Liver (tissue), 9 donors: ENCODE measurements around the gene HS6ST3. TPM values are rescaled to one million over a fixed set of nuclear protein-coding genes. Genes with fewer than 3 reads are reported as not detected.

Experiments
- DNase-seq: peaks from one replicate; pipeline ENCODE4 v3.0.0-alpha.2; 2017; ENCODE audit warnings: low spot score
- H3K27ac ChIP-seq, 2 donors: one replicate each; pipeline ENCODE4 v1.7.0; 2013; ENCODE audit warnings: inconsistent platforms in 2 of 2, low read length in 2 of 2, control low read depth in 1 of 2, low read depth in 1 of 2, mild to moderate bottlenecking in 1 of 2
- H3K27me3 ChIP-seq, 4 donors: one replicate each; pipeline versions ENCODE4 v1.6.1 to v1.7.0; 2013; ENCODE audit warnings: low read length in 3 of 4, inconsistent platforms in 1 of 4, mild to moderate bottlenecking in 1 of 4, moderate library complexity in 1 of 4; ENCODE audit not compliant: control insufficient read depth in 4 of 4, insufficient read depth in 4 of 4
- H3K36me3 ChIP-seq, 4 donors: one replicate each; pipeline versions ENCODE4 v1.6.1 to v1.7.0; 2013; ENCODE audit warnings: low read length in 3 of 4, mild to moderate bottlenecking in 3 of 4, low read depth in 1 of 4, moderate library complexity in 1 of 4; ENCODE audit not compliant: control insufficient read depth in 4 of 4, insufficient read depth in 3 of 4
- H3K4me1 ChIP-seq, 4 donors: one replicate each; pipeline versions ENCODE4 v1.6.1 to v1.7.0; 2013; ENCODE audit warnings: low read length in 3 of 4, mild to moderate bottlenecking in 3 of 4, moderate library complexity in 1 of 4; ENCODE audit not compliant: control insufficient read depth in 4 of 4, insufficient read depth in 4 of 4
- H3K4me3 ChIP-seq, 3 donors: one replicate each; pipeline versions ENCODE4 v1.6.1 to v1.7.0; 2013; ENCODE audit warnings: low read length in 3 of 3, control low read depth in 1 of 3, low read depth in 1 of 3, mild to moderate bottlenecking in 1 of 3
- H3K9ac ChIP-seq, 2 donors: one replicate each; pipeline ENCODE4 v1.7.0; 2013; ENCODE audit warnings: low read length in 2 of 2, mild to moderate bottlenecking in 2 of 2, moderate library complexity in 2 of 2, control low read depth in 1 of 2, low read depth in 1 of 2
- H3K9me3 ChIP-seq, 4 donors: one replicate each; pipeline versions ENCODE4 v1.6.1 to v1.7.0; 2013; ENCODE audit warnings: low read length in 3 of 4; ENCODE audit not compliant: control insufficient read depth in 4 of 4
- CTCF ChIP-seq: fragments of 150-350 bp; IDR thresholded peaks from 2 replicates; pipeline ENCODE4 v1.5.1; 2017; ENCODE audit warnings: improper control_type of control experiment, low read depth, low read length; ENCODE audit not compliant: missing input control
- FOXA2 ChIP-seq: IDR thresholded peaks from 2 replicates; pipeline ENCODE4 v1.6.1; 2016; ENCODE audit warnings: antibody characterized with exemption
- GABPA ChIP-seq, 2 donors: IDR thresholded peaks in 1 of 2; conservative IDR thresholded peaks in 1 of 2; 2 replicates each; pipeline ENCODE4 v1.6.1; 2016; ENCODE audit warnings: antibody characterized with exemption in 2 of 2, mild to moderate bottlenecking in 1 of 2, moderate library complexity in 1 of 2
- HNF4A ChIP-seq, 2 donors: conservative IDR thresholded peaks; 2 replicates each; pipeline ENCODE4 v1.6.1; 2016; ENCODE audit warnings: antibody characterized with exemption in 2 of 2, mild to moderate bottlenecking in 2 of 2
- HNF4G ChIP-seq: IDR thresholded peaks from 2 replicates; pipeline ENCODE4 v1.6.1; 2016; ENCODE audit warnings: antibody characterized with exemption
- JUND ChIP-seq, 2 donors: IDR thresholded peaks; 2 replicates each; pipeline ENCODE4 v1.6.1; 2016; ENCODE audit warnings: antibody characterized with exemption in 2 of 2
- MAX ChIP-seq: IDR thresholded peaks from 2 replicates; pipeline ENCODE4 v1.6.1; 2016; ENCODE audit warnings: antibody characterized with exemption
- NR2F2 ChIP-seq: IDR thresholded peaks from 2 replicates; pipeline ENCODE4 v1.6.1; 2016; ENCODE audit warnings: antibody characterized with exemption
- RAD21 ChIP-seq, 2 donors: IDR thresholded peaks; 2 replicates each; pipeline ENCODE4 v1.6.1; 2016; ENCODE audit warnings: antibody characterized with exemption in 2 of 2, mild to moderate bottlenecking in 2 of 2
- REST ChIP-seq: IDR thresholded peaks from 2 replicates; pipeline ENCODE4 v1.6.1; 2016; ENCODE audit warnings: antibody characterized with exemption, mild to moderate bottlenecking
- RXRA ChIP-seq, 2 donors: IDR thresholded peaks; 2 replicates each; pipeline ENCODE4 v1.6.1; 2017 to 2018; ENCODE audit warnings: antibody characterized with exemption in 2 of 2, mild to moderate bottlenecking in 1 of 2
- SP1 ChIP-seq: IDR thresholded peaks from 2 replicates; pipeline ENCODE4 v1.6.1; 2018; ENCODE audit warnings: antibody characterized with exemption, mild to moderate bottlenecking
- TAF1 ChIP-seq: conservative IDR thresholded peaks from 2 replicates; pipeline ENCODE4 v1.6.1; 2016; ENCODE audit warnings: antibody characterized with exemption, mild to moderate bottlenecking
- YY1 ChIP-seq: IDR thresholded peaks from 2 replicates; pipeline ENCODE4 v1.6.1; 2016; ENCODE audit warnings: antibody characterized with exemption, mild to moderate bottlenecking
- ZBTB33 ChIP-seq: IDR thresholded peaks from 2 replicates; pipeline ENCODE4 v1.6.1; 2016; ENCODE audit warnings: antibody characterized with exemption
- WGBS: extraction: QIAGEN DNeasy Blood & Tissue Kit; methylation state at CpG from one replicate; pipeline ENCODE4 v1.1.7; 2013; 5-methylcytosine and 5-hydroxymethylcytosine counted together
- polyA plus RNA-seq, 2 donors: library from polyadenylated mRNA; stranded (reverse) in 1 of 2; unstranded in 1 of 2; fragments of 200-250 nt in 1 of 2; fragments of >200 nt in 1 of 2; fragmentation: Nextera tagmentation in 1 of 2; extraction: Ambion mirVana in 1 of 2; gene quantifications; one replicate each; pipeline versions ENCODE4 v1.2.1 to v1.2.3, GENCODE V29; 2013 to 2015
- total RNA-seq, 2 donors: library from RNA; depleted of rRNA; stranded (reverse); fragments of >200 nt; gene quantifications; one replicate each; pipeline ENCODE4 v1.2.3, GENCODE V29; 2014
- TF ChIP-seq, protein P1 (sequence below): IDR thresholded peaks from 2 replicates; pipeline ENCODE4 v1.6.1; 2016; ENCODE audit warnings: antibody characterized with exemption
- donor health status: healthy.
- donor health status: healthy.
- donor health status: healthy.
- donor health status: healthy.
- donor health status: healthy.

Gene HS6ST3
- total and polyA plus RNA-seq, 4 donors, result under 0.01 TPM; not detected in 3

GRCh38 chr13:96075953-96076543 lies 13.9 kb upstream of the HS6ST3 start:
- Histone ChIP-seq H3K27ac (no peak overlapping the region), H3K36me3 (no peaks in the 10 kb centered on the region), H3K9me3 (no peaks in the 10 kb centered on the region), H3K4me3 (no peak overlapping the region), H3K4me1 (no peaks in the 10 kb centered on the region), H3K9ac (no peak overlapping the region), H3K27me3 (no peaks in the 10 kb centered on the region)
- WGBS, result 69% methylated on average over 3 of the region's 3 CpGs
- no peak for TF ChIP-seq ZBTB33
- no peak for TF ChIP-seq RXRA (IDR thresholded peaks at IDR 0.05)
- no peak for TF ChIP-seq SP1
- TF ChIP-seq, protein P1, sequence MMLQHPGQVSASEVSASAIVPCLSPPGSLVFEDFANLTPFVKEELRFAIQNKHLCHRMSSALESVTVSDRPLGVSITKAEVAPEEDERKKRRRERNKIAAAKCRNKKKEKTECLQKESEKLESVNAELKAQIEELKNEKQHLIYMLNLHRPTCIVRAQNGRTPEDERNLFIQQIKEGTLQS, result no peak
- no peak for TF ChIP-seq HNF4G
- TF ChIP-seq RAD21 (IDR thresholded peaks at IDR 0.05), result peak; percentile 60 to 64
- TF ChIP-seq CTCF, result peak; percentile 38
- TF ChIP-seq JUND (IDR thresholded peaks at IDR 0.05), result no peak
- TF ChIP-seq FOXA2, result no peak
- TF ChIP-seq HNF4A (conservative IDR thresholded peaks at IDR 0.05), result no peak
- TF ChIP-seq TAF1, result no peak
- no peak for TF ChIP-seq MAX
- TF ChIP-seq NR2F2, result no peak
- TF ChIP-seq YY1, result no peak
- TF ChIP-seq REST, result no peak
- DNase-seq, result no peak

DNA sequence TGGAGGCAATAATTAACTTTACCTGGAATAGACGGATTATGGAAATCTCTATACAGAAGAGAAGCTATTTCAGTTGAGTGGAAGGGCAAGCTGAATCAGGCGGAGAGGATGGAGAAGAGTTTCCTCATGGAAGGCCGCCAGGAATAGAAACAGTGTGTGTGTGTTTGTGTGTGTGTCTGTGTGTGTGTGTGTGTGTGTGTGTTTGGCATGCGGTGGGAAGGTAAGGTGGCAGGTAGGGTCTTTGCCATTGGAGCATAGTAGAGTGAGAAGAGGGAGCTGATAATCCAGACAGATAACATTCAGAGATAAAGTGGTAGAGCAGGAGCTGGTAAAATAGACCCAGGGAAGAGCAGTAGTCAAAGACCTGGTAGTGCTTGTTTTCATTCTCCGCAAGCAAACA lies 9.2 kb upstream of the HS6ST3 start:
- H3K4me3 ChIP-seq, result no peak overlapping the region
- H3K36me3 ChIP-seq, result no peaks in the 10 kb centered on the region
- H3K9me3 ChIP-seq, result no peaks in the 10 kb centered on the region
- 90% methylated on average over 5 of the region's 5 CpGs for whole genome bisulfite sequencing
- DNase-seq, result no peak
- no peak overlapping the region for H3K9ac ChIP-seq
- H3K4me1 ChIP-seq, result peaks cover 0 to 5% (median 0%) of the 10 kb centered on the region in 4 donors
- no peak overlapping the region for H3K27ac ChIP-seq
- TF ChIP-seq GABPA (IDR thresholded peaks at IDR 0.05 in 1 of 2, conservative IDR thresholded peaks at IDR 0.05 in 1 of 2), result no peak
- no peak for TF ChIP-seq HNF4A (conservative IDR thresholded peaks at IDR 0.05)
- TF ChIP-seq REST, result no peak
- TF ChIP-seq YY1, result no peak
- TF ChIP-seq RAD21 (IDR thresholded peaks at IDR 0.05), result no peak
- no peak for TF ChIP-seq MAX
- TF ChIP-seq, protein P1, result no peak
- no peak for TF ChIP-seq NR2F2
- TF ChIP-seq JUND (IDR thresholded peaks at IDR 0.05), result no peak
- no peak for TF ChIP-seq CTCF
- H3K27me3 ChIP-seq, result no peaks in the 10 kb centered on the region
